OCI-LY1 (cell line): ENCODE data around the gene NBEAL1.
"Not testable (repeated sequence)": the region's sequence is repeated elsewhere in the genome, so short reads cannot be mapped to it uniquely, and the experiment has no call there.

Experiments
- H2AFZ ChIP-seq: fragments of 200-600 bp; sonication (generic), shearing (Covaris generic); 2 replicates; pipeline ENCODE4 v1.6.0; 2014; ENCODE audit warnings: antibody characterized with exemption, mild to moderate bottlenecking, low read length
- H3F3A ChIP-seq: fragments of 200-600 bp; sonication (generic), shearing (Covaris generic); 2 replicates; pipeline ENCODE4 v1.6.0; 2014; ENCODE audit warnings: mild to moderate bottlenecking, antibody characterized with exemption, low read length, moderate library complexity; ENCODE audit not compliant: insufficient read depth
- H3K27ac ChIP-seq: fragments of 200-600 bp; sonication (generic); 2 replicates; pipeline ENCODE4 v1.5.1; 2014; ENCODE audit warnings: low read length, mixed run types, mild to moderate bottlenecking, low read depth; ENCODE audit not compliant: poor library complexity, severe bottlenecking
- H3K27me3 ChIP-seq: fragments of 200-600 bp; sonication (generic); 2 replicates; pipeline ENCODE4 v1.6.0; 2014; ENCODE audit warnings: antibody characterized with exemption, mild to moderate bottlenecking, low read length, moderate library complexity; ENCODE audit not compliant: insufficient read depth
- H3K36me3 ChIP-seq: fragments of 200-600 bp; sonication (generic); 2 replicates; pipeline ENCODE4 v1.6.1; 2014; ENCODE audit warnings: mild to moderate bottlenecking, antibody characterized with exemption, low read length, moderate library complexity, mixed read lengths; ENCODE audit not compliant: insufficient read depth
- H3K4me1 ChIP-seq: fragments of 200-600 bp; sonication (generic); 2 replicates; pipeline ENCODE4 v1.5.1; 2014; ENCODE audit warnings: mild to moderate bottlenecking, low read length, moderate library complexity; ENCODE audit not compliant: insufficient read depth, severe bottlenecking
- H3K4me2 ChIP-seq: fragments of 200-600 bp; sonication (generic), shearing (Covaris generic); 2 replicates; pipeline ENCODE4 v1.6.1; 2014; ENCODE audit warnings: low read length
- H3K4me3 ChIP-seq: fragments of 200-600 bp; sonication (generic); 2 replicates; pipeline ENCODE4 v1.5.1; 2014; ENCODE audit warnings: low read length, low read depth, mild to moderate bottlenecking, mixed read lengths; ENCODE audit not compliant: poor library complexity, severe bottlenecking
- H3K79me2 ChIP-seq: fragments of 200-600 bp; shearing (Covaris generic); 2 replicates; pipeline ENCODE4 v1.6.1; 2016; ENCODE audit warnings: mixed run types, low read length, mixed read lengths; ENCODE audit not compliant: insufficient read depth
- H3K9ac ChIP-seq: fragments of 200-600 bp; sonication (generic), shearing (Covaris generic); 2 replicates; pipeline ENCODE4 v1.6.1; 2014; ENCODE audit warnings: mild to moderate bottlenecking, low read length, mixed read lengths
- H3K9me2 ChIP-seq: fragments of 200-600 bp; sonication (generic), shearing (Covaris generic); 2 replicates; pipeline ENCODE4 v1.6.1; 2014; ENCODE audit warnings: low read depth, mild to moderate bottlenecking, low read length, mixed read lengths
- H3K9me3 ChIP-seq: fragments of 200-600 bp; shearing (Covaris generic); 2 replicates; pipeline ENCODE4 v1.6.1; 2014; ENCODE audit warnings: low read length, mixed read lengths
- H4K20me1 ChIP-seq: fragments of 200-600 bp; sonication (generic), shearing (Covaris generic); 2 replicates; pipeline ENCODE4 v1.6.0; 2016; ENCODE audit warnings: mild to moderate bottlenecking, low read length; ENCODE audit not compliant: insufficient read depth
- CTCF ChIP-seq: fragments of 200-600 bp; sonication (generic), shearing (Covaris generic); IDR thresholded peaks from 2 replicates; pipeline ENCODE4 v1.5.1; 2017; ENCODE audit warnings: mild to moderate bottlenecking, antibody characterized with exemption, low read length, moderate library complexity, mixed read lengths
- EZH2 ChIP-seq: fragments of 200-600 bp; sonication (generic), shearing (Covaris generic); IDR thresholded peaks from 2 replicates; pipeline ENCODE4 v1.8.0; 2017; ENCODE audit warnings: borderline replicate concordance, mixed run types, mild to moderate bottlenecking, antibody characterized with exemption, low read length, moderate library complexity, mixed read lengths

NBEAL1 gene

DNA sequence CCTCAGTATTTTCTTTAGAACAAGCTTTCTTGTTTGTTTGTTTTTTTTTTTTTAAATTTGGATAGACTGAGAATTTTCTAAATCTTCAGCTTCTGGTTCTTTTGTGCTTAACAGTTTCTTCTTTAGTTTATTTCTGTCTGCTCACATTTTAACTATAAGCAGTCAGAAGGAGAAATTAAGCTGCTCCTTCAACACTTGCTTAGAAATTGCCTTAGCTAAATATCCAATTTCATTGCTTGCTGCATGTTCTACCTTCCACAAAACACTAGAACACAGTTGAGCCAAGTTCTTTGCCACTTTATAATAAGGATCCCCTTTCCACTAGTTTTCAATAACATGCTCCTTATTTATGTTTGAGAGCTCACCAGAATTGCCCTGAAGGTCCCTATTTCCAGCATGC, 57.7 kb downstream of the NBEAL1 start:
- H3K4me3 ChIP-seq, result no peak overlapping the region
- H4K20me1 ChIP-seq, result no peaks in the 10 kb centered on the region
- H2AFZ ChIP-seq, result no peak overlapping the region
- no peak overlapping the region for H3K9ac ChIP-seq
- H3K79me2 ChIP-seq, result no peaks in the 10 kb centered on the region
- peaks cover 14% of the 10 kb centered on the region for H3K4me1 ChIP-seq
- H3K9me3 ChIP-seq, result no peaks in the 10 kb centered on the region; the same call in 1 of the 2 replicates
- H3K27ac ChIP-seq, result no peak overlapping the region
- no peaks in the 10 kb centered on the region for H3K27me3 ChIP-seq
- H3K36me3 ChIP-seq, result no peaks in the 10 kb centered on the region
- H3K4me2 ChIP-seq, result no peak overlapping the region
- H3F3A ChIP-seq, result no peaks in the 10 kb centered on the region
- no peaks in the 10 kb centered on the region for H3K9me2 ChIP-seq
- TF ChIP-seq CTCF (no peak), EZH2 (no peak)

GRCh38 chr2:203077451-203077850, 62.8 kb downstream of the NBEAL1 start:
- H4K20me1 ChIP-seq, result no peaks in the 10 kb centered on the region
- H3K4me2 ChIP-seq, result no peak overlapping the region
- H3F3A ChIP-seq, result no peaks in the 10 kb centered on the region
- no peaks in the 10 kb centered on the region for H3K36me3 ChIP-seq
- H3K9me3 ChIP-seq, result no peaks in the 10 kb centered on the region
- H3K27me3 ChIP-seq, result no peaks in the 10 kb centered on the region
- H3K4me3 ChIP-seq, result no peak overlapping the region
- no peaks in the 10 kb centered on the region for H3K4me1 ChIP-seq
- H3K79me2 ChIP-seq, result no peaks in the 10 kb centered on the region
- H3K9ac ChIP-seq, result no peak overlapping the region
- no peak overlapping the region for H2AFZ ChIP-seq
- TF ChIP-seq CTCF (no peak), EZH2 (no peak)
- H3K27ac ChIP-seq, result no peak overlapping the region
- no peaks in the 10 kb centered on the region for H3K9me2 ChIP-seq

DNA sequence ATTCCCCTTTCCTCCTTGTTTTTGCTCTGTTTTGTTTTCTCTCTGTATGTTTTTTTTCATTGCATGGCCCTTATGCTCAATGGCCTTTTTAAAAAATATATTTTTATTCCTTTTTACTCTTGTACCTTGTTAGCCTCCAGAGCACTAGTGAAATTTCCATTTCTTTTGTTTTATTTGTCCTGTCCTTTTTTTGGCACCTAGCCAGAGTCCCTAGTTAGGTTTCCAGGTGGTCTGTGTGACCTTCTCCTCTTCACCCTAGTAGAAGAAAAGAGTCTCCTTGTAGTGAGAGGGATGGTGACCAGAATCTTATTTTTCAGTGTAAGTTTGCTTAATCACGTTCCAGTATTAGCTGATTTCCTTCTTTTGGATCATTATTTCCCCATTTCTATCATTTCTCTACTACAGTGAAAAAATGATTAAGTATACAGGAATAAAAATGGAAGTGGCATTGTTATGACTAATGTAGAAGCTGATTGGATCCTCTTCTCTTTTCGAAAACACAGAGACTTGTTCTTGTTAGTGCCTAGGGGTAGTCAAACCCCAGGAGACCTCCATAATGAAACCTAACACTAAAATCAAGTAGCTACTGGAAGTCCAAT, 65.9 kb downstream of the NBEAL1 start:
- Histone ChIP-seq H3K27me3 (no peaks in the 10 kb centered on the region), H4K20me1 (no peaks in the 10 kb centered on the region), H3F3A (no peaks in the 10 kb centered on the region), H3K9me3 (no peaks in the 10 kb centered on the region), H2AFZ (no peak overlapping the region), H3K4me3 (no peak overlapping the region), H3K9ac (no peak overlapping the region), H3K9me2 (no peaks in the 10 kb centered on the region), H3K4me1 (peaks cover 6% of the 10 kb centered on the region), H3K79me2 (no peaks in the 10 kb centered on the region), H3K4me2 (no peak overlapping the region), H3K27ac (no peak overlapping the region), H3K36me3 (no peaks in the 10 kb centered on the region)
- no peak for TF ChIP-seq EZH2

GRCh38 chr2:203083328-203083727, 68.7 kb downstream of the NBEAL1 start:
- Histone ChIP-seq H3K27ac (no peak overlapping the region), H3K9me2 (no peaks in the 10 kb centered on the region), H3F3A (no peaks in the 10 kb centered on the region), H3K9ac (no peak overlapping the region), H3K27me3 (no peaks in the 10 kb centered on the region), H3K36me3 (no peaks in the 10 kb centered on the region), H2AFZ (no peak overlapping the region), H4K20me1 (no peaks in the 10 kb centered on the region), H3K4me1 (peaks cover 6% of the 10 kb centered on the region), H3K4me2 (no peak overlapping the region), H3K4me3 (no peak overlapping the region), H3K9me3 (no peaks in the 10 kb centered on the region), H3K79me2 (no peaks in the 10 kb centered on the region)
- TF ChIP-seq EZH2 (no peak), CTCF (no peak)

DNA sequence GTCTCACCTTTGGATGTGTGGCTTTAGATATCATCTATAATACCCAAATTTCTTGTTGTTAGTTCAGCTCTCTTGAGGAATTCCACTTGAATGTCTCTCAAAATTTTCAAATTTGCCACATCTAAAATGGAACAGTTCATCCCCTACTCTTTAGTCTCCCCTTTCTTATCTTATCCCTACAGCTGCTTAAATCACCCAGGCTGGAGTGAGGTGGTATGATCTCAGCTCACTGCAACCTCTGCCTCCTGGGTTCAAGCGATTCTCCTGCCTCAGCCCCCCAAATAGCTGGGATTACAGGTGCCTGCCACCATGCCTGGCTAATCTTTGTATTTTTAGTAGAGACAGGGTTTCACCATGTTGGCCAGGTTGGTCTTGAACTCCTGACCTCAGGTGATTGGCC, 71.7 kb downstream of the NBEAL1 start:
- H3F3A ChIP-seq, H3K9ac ChIP-seq, H3K27ac ChIP-seq, H3K9me3 ChIP-seq, H4K20me1 ChIP-seq, H3K9me2 ChIP-seq, H3K4me2 ChIP-seq, H3K79me2 ChIP-seq, H3K27me3 ChIP-seq, H3K4me1 ChIP-seq, H2AFZ ChIP-seq, H3K36me3 ChIP-seq, H3K4me3 ChIP-seq: not testable (repeated sequence)
